Karpas-422 (cell line): ENCODE data around the gene ELOVL6. TPM values are rescaled to one million over a fixed set of nuclear protein-coding genes. Genes with fewer than 3 reads are reported as not detected.
A peak's percentile ranks its signal among the peaks of the same experiment; 100 is the strongest.

Experiments
- DNase-seq: peaks from one replicate; pipeline ENCODE4 v3.0.0-alpha.2; 2015
- H2AFZ ChIP-seq: fragments of 200-600 bp; sonication (generic); 2 replicates; pipeline ENCODE4 v1.6.1; 2014; ENCODE audit warnings: antibody characterized with exemption, low read length, mixed read lengths
- H3K27ac ChIP-seq: fragments of 200-600 bp; sonication (generic); 2 replicates; pipeline ENCODE4 v1.5.1; 2014; ENCODE audit warnings: mild to moderate bottlenecking, low read length, moderate library complexity
- H3K27me3 ChIP-seq: fragments of 200-600 bp; sonication (generic); 2 replicates; pipeline ENCODE4 v1.6.1; 2014; ENCODE audit warnings: low read length, mixed read lengths
- H3K36me3 ChIP-seq: fragments of 200-600 bp; sonication (generic); 2 replicates; pipeline ENCODE4 v1.6.1; 2014; ENCODE audit warnings: low read length, mixed read lengths; ENCODE audit not compliant: insufficient read depth
- H3K4me1 ChIP-seq: fragments of 200-600 bp; sonication (generic); 2 replicates; pipeline ENCODE4 v1.6.1; 2014; ENCODE audit warnings: mild to moderate bottlenecking, low read length, mixed read lengths
- H3K4me2 ChIP-seq: fragments of 200-600 bp; sonication (generic); 2 replicates; pipeline ENCODE4 v1.6.1; 2014; ENCODE audit warnings: low read length, low read depth, mild to moderate bottlenecking; ENCODE audit not compliant: poor library complexity, severe bottlenecking
- H3K4me3 ChIP-seq: fragments of 200-600 bp; sonication (generic); 2 replicates; pipeline ENCODE4 v1.5.1; 2014; ENCODE audit warnings: mild to moderate bottlenecking, antibody characterized with exemption, low read length, mixed read lengths
- H3K79me2 ChIP-seq: fragments of 200-600 bp; sonication (generic); 2 replicates; pipeline ENCODE4 v1.6.1; 2014; ENCODE audit warnings: mild to moderate bottlenecking, low read length, mixed read lengths
- H3K9ac ChIP-seq: fragments of 200-600 bp; sonication (generic); 2 replicates; pipeline ENCODE4 v1.6.0; 2014; ENCODE audit warnings: low read length
- H3K9me2 ChIP-seq: fragments of 200-600 bp; sonication (generic), shearing (Covaris generic); replicated peaks from 2 replicates; pipeline ENCODE4 v1.6.0; 2014; ENCODE audit warnings: mild to moderate bottlenecking, low read length, moderate library complexity; ENCODE audit not compliant: insufficient read depth
- H3K9me3 ChIP-seq: fragments of 300-700, 200-600 bp; sonication (generic); 2 replicates; pipeline ENCODE4 v1.6.1; 2014; ENCODE audit warnings: low read length, mixed read lengths
- H4K20me1 ChIP-seq: fragments of 200-600 bp; sonication (generic); 2 replicates; pipeline ENCODE4 v1.6.1; 2014; ENCODE audit warnings: mild to moderate bottlenecking, antibody characterized with exemption, low read length, low read depth; ENCODE audit not compliant: insufficient read depth
- total RNA-seq: library from RNA; depleted of rRNA; stranded (reverse); fragments of >200 nt; shearing (Covaris generic); gene quantifications from 2 replicates; pipeline ENCODE4 v1.2.3, GENCODE V29; 2014; ENCODE audit warnings: low replicate concordance

ELOVL6 gene
- total RNA-seq, 1 experiment from 2014 or later: 42.4 TPM

DNA sequence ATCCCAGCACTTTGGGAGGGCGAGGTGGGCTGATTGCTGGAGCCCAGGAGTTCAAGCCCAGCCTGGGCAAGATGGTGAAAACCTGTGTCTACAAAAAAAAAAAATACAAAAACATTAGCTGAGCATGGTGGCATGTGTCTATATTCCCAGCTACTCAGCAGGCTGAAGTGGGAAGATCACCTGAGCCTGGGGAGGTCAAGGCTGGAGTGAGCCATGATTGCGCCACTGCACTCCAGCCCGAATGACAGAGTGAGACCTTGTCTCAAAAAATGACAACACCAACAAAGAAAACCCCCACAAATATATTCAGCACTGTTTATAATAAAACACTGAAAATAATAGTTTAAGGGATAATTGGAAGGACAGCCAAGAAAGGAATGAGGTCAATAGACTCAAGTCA, 3.6 kb upstream of the ELOVL6 start:
- no peak overlapping the region for H3K4me2 ChIP-seq

GRCh38 chr4:110201502-110201901, 3.1 kb upstream of the ELOVL6 start:
- H3K9me3 ChIP-seq: no peaks in the 10 kb centered on the region
- no peak overlapping the region for H3K4me3 ChIP-seq
- no peak overlapping the region for H2AFZ ChIP-seq
- no peaks in the 10 kb centered on the region for H3K27me3 ChIP-seq
- no peak overlapping the region for H3K4me2 ChIP-seq
- H3K27ac ChIP-seq: no peak overlapping the region
- peaks cover 16% of the 10 kb centered on the region for H3K79me2 ChIP-seq
- DNase-seq: no peak
- no peaks in the 10 kb centered on the region for H4K20me1 ChIP-seq
- no peak overlapping the region for H3K9ac ChIP-seq
- no peaks in the 10 kb centered on the region for H3K9me2 ChIP-seq
- no peaks in the 10 kb centered on the region for H3K36me3 ChIP-seq
- H3K4me1 ChIP-seq: peaks cover 10% of the 10 kb centered on the region

More for the DNA sequence above, 3.6 kb upstream of the ELOVL6 start:
- Histone ChIP-seq H3K9ac (no peak overlapping the region), H4K20me1 (no peaks in the 10 kb centered on the region), H3K36me3 (no peaks in the 10 kb centered on the region), H3K27me3 (no peaks in the 10 kb centered on the region), H2AFZ (no peak overlapping the region), H3K79me2 (peaks cover 11% of the 10 kb centered on the region), H3K4me1 (peaks cover 10% of the 10 kb centered on the region), H3K27ac (no peak overlapping the region), H3K9me3 (no peaks in the 10 kb centered on the region), H3K4me3 (no peak overlapping the region), H3K9me2 (no peaks in the 10 kb centered on the region)
- no peak for DNase-seq

DNA sequence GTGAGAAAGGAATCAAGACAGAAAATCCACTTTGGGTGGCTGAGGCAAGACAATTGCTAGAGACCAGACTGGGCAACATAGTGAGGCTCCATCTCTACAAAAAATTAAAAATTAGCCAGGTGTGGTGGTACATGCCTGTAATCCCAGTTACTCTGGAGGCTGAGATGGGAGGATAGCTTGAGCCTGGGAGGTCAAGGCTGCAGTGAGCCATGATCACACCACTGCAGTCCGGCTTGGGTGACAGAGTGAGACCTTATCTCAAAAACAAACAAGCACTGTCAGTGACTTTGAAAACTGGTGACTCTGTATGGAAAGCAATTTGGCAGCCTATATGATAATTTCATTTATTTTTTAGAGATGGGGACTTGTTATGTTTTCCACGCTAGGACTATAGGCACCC, 2.3 kb upstream of the ELOVL6 start:
- DNase-seq: no peak
- Histone ChIP-seq H3K4me3 (no peak overlapping the region), H3K9me2 (no peaks in the 10 kb centered on the region), H3K4me1 (peaks cover 14% of the 10 kb centered on the region), H2AFZ (no peak overlapping the region), H3K27me3 (no peaks in the 10 kb centered on the region), H3K9ac (no peak overlapping the region), H3K36me3 (no peaks in the 10 kb centered on the region), H3K27ac (no peak overlapping the region), H3K9me3 (no peaks in the 10 kb centered on the region), H3K4me2 (no peak overlapping the region), H4K20me1 (no peaks in the 10 kb centered on the region), H3K79me2 (peaks cover 24% of the 10 kb centered on the region)

GRCh38 chr4:110198049-110198434, 373 bp downstream of the ELOVL6 start:
- Histone ChIP-seq H3K9ac (peak overlapping the region; percentile 98), H3K27me3 (no peaks in the 10 kb centered on the region), H3K36me3 (peaks cover 6% of the 10 kb centered on the region; the same call in 1 of the 2 replicates), H3K4me3 (peak overlapping the region; percentile 90), H3K27ac (peak overlapping the region; percentile 92), H3K79me2 (peaks cover 50% of the 10 kb centered on the region), H3K4me2 (peak overlapping the region; percentile 94), H3K4me1 (peaks cover 41% of the 10 kb centered on the region), H2AFZ (no peak overlapping the region; the same call in 1 of the 2 replicates), H3K9me2 (no peaks in the 10 kb centered on the region), H4K20me1 (no peaks in the 10 kb centered on the region), H3K9me3 (no peaks in the 10 kb centered on the region)
- no peak for DNase-seq

GRCh38 chr4:110197529-110198042, 829 bp downstream of the ELOVL6 start:
- Histone ChIP-seq H3K4me2 (peak overlapping the region; percentile 94), H3K4me1 (peaks cover 45% of the 10 kb centered on the region), H3K4me3 (peak overlapping the region; percentile 90), H4K20me1 (no peaks in the 10 kb centered on the region), H3K9me2 (no peaks in the 10 kb centered on the region), H3K27ac (peak overlapping the region; percentile 92), H3K79me2 (peaks cover 54% of the 10 kb centered on the region), H3K36me3 (peaks cover 11% of the 10 kb centered on the region), H3K9me3 (no peaks in the 10 kb centered on the region), H3K9ac (peak overlapping the region; percentile 98), H2AFZ (no peak overlapping the region), H3K27me3 (no peaks in the 10 kb centered on the region)
- DNase-seq: peak; percentile 93

DNA sequence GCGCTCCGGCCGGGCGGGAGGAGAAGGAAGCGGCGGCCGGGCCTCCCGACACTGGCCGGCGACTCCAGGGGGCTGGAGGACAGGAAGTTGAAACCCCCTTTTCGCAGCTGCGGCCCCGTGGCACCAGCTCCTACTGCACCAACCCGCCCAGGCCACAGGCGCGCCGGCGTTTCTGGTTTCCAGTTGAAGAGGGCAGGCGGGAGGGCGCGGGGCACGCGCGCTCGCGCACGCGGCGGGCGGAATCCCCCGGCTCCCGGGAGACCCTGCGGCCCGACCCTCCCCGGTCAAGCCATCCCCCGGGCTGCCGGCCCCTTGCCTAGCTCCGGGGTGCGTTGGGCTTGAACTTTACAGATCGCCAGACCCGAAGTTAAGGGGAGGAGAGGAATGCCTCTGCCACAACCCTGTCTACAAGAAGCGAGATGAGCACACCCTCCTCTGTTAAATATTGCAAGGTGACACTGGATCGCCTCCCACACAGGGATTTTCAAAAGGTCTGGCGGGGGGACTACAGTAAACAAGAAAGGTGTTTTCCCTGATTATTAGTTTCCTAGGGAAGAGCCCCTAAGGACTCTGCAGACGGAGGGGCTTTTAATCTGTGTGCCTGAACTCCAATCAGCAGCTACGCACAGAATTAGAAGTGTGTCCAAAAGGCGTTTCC, 1.4 kb downstream of the ELOVL6 start:
- H3K9me3 ChIP-seq: no peaks in the 10 kb centered on the region
- H3K79me2 ChIP-seq: peaks cover 60% of the 10 kb centered on the region
- peak overlapping the region; percentile 98 for H3K9ac ChIP-seq
- H3K27ac ChIP-seq: peak overlapping the region; percentile 92
- peaks cover 46% of the 10 kb centered on the region for H3K4me1 ChIP-seq
- no peaks in the 10 kb centered on the region for H3K27me3 ChIP-seq
- H3K4me3 ChIP-seq: peak overlapping the region; percentile 90
- DNase-seq: peak; percentile 85
- peak overlapping the region; percentile 94 for H3K4me2 ChIP-seq
- H3K9me2 ChIP-seq: no peaks in the 10 kb centered on the region
- no peak overlapping the region for H2AFZ ChIP-seq
- peaks cover 16% of the 10 kb centered on the region for H3K36me3 ChIP-seq
- H4K20me1 ChIP-seq: no peaks in the 10 kb centered on the region

GRCh38 chr4:110196206-110196870, 2.1 kb downstream of the ELOVL6 start:
- no peaks in the 10 kb centered on the region for H3K9me3 ChIP-seq
- no peaks in the 10 kb centered on the region for H4K20me1 ChIP-seq
- no peak overlapping the region for H2AFZ ChIP-seq
- H3K36me3 ChIP-seq: peaks cover 22% of the 10 kb centered on the region
- H3K4me2 ChIP-seq: peak overlapping the region; percentile 94
- peak; percentile 80 for DNase-seq
- peaks cover 67% of the 10 kb centered on the region for H3K79me2 ChIP-seq
- no peaks in the 10 kb centered on the region for H3K27me3 ChIP-seq
- peak overlapping the region; percentile 92 for H3K27ac ChIP-seq
- H3K4me1 ChIP-seq: peaks cover 46% of the 10 kb centered on the region
- peak overlapping the region; percentile 98 for H3K9ac ChIP-seq
- no peaks in the 10 kb centered on the region for H3K9me2 ChIP-seq
- peak overlapping the region; percentile 90 for H3K4me3 ChIP-seq

DNA sequence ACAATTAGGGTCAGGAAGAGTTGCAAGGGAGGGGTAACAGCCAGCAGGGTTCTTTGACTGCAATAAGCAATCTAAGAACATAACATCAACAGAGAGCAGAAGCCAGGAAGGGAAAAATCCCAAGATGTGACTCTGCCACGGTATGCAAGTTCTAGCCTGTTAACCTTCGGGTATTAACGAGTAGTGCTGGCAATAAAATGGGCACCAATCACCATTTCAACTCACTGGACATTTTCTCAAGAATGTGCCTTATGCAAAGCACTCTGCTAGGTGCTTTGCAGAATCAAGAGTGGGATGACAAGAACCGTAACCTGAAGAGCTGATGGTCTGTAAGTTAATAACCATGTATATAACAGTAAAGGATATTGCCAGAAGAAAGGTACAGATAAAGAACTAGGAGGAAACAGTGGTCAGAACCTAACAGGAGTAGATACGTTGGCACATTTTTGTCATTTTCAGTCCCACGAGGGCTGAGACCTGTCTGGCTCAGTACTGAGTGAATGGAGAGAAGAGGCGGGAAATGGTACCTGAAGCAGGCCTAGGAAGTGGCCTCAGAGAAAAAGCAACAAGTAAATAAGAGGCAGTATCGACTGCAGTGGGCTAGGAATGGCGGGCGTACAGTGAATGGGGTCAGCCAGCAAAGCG, 2.7 kb downstream of the ELOVL6 start:
- H3K9ac ChIP-seq: peak overlapping the region; percentile 98
- H3K4me1 ChIP-seq: peaks cover 46% of the 10 kb centered on the region
- peak overlapping the region; percentile 90 for H3K4me3 ChIP-seq
- H3K36me3 ChIP-seq: peaks cover 28% of the 10 kb centered on the region
- H3K9me2 ChIP-seq: no peaks in the 10 kb centered on the region
- H3K4me2 ChIP-seq: peak overlapping the region; percentile 94
- H3K27me3 ChIP-seq: no peaks in the 10 kb centered on the region
- H3K27ac ChIP-seq: peak overlapping the region; percentile 92
- H3K9me3 ChIP-seq: no peaks in the 10 kb centered on the region
- H3K79me2 ChIP-seq: peaks cover 73% of the 10 kb centered on the region
- H4K20me1 ChIP-seq: no peaks in the 10 kb centered on the region
- H2AFZ ChIP-seq: no peak overlapping the region
- DNase-seq: peak; percentile 72
